RWPE2 (cell line): Measurements from ENCODE around the gene MYBL2.

ENCODE experiments used
- ATAC-seq: fragments of 200-7000 bp; cut with Tn5 transposase; 3 replicates; pipeline ENCODE4 v1.9.1; 2021; ENCODE audit warnings: low read depth
- DNase-seq: peaks from one replicate; pipeline ENCODE4 v3.0.0-alpha.2; 2020; ENCODE audit warnings: low spot score
- H3K27ac ChIP-seq: fragments of 450-650 bp; 2 replicates; pipeline ENCODE4 v1.5.1; 2017; ENCODE audit warnings: mild to moderate bottlenecking; ENCODE audit not compliant: poor library complexity, severe bottlenecking
- H3K27me3 ChIP-seq: fragments of 250-450 bp; sonication (Bioruptor Pico); 2 replicates; pipeline ENCODE4 v1.5.1; 2021; ENCODE audit warnings: mild to moderate bottlenecking, moderate library complexity; ENCODE audit not compliant: insufficient read depth, poor library complexity, severe bottlenecking
- H3K36me3 ChIP-seq: fragments of 250-450 bp; sonication (Bioruptor Pico); 2 replicates; pipeline ENCODE4 v1.5.1; 2020; ENCODE audit warnings: low read depth, mild to moderate bottlenecking, moderate library complexity
- H3K4me1 ChIP-seq: fragments of 250-450 bp; sonication (Bioruptor Pico); 2 replicates; pipeline ENCODE4 v1.5.1; 2021; ENCODE audit warnings: mild to moderate bottlenecking, moderate library complexity; ENCODE audit not compliant: insufficient read depth, poor library complexity, severe bottlenecking
- H3K4me3 ChIP-seq: fragments of 250-450 bp; sonication (Bioruptor Pico); 2 replicates; pipeline ENCODE4 v1.5.1; 2021; ENCODE audit warnings: mild to moderate bottlenecking, moderate library complexity; ENCODE audit not compliant: severe bottlenecking
- H3K9me3 ChIP-seq: fragments of 250-450 bp; sonication (Bioruptor Pico); 2 replicates; pipeline ENCODE4 v1.5.1; 2021; ENCODE audit warnings: mild to moderate bottlenecking, moderate library complexity; ENCODE audit not compliant: severe bottlenecking
- CTCF ChIP-seq: fragments of 450-650 bp; IDR thresholded peaks from one replicate; pipeline ENCODE4 v1.5.1; 2017; ENCODE audit warnings: mild to moderate bottlenecking, moderate library complexity; ENCODE audit not compliant: poor library complexity, severe bottlenecking

The MYBL2 gene

DNA sequence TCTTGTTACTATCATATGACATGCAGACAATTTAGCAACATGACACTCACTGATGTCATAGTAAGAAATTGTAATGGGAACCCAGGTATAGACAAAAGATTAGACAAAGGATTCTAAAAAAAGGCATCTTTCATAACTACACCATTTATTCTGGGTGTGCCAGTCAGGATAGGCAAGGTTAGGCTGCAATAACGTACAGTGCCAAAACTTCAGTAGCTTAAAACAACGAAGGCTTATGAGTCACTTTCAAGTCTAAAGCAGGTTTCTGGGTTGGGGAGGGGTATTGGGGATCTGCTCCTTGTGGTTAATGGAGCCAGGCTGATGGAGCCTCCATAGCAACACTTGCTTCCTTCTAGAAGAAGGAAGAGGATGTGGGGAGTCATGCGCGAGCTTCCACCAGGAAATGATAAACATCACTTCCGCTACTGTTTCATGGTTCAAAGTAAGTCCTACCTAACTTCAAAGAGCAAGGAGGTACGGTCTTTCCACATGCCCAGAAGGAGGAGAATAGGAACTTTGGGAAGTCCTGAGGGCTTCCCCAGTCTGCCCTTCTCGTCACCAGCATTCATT lies 61.9 kb downstream of the MYBL2 start:
- no peak for TF ChIP-seq CTCF
- Histone ChIP-seq H3K9me3 (no peaks in the 10 kb centered on the region), H3K36me3 (no peaks in the 10 kb centered on the region), H3K27ac (no peak overlapping the region), H3K27me3 (no peaks in the 10 kb centered on the region), H3K4me1 (no peaks in the 10 kb centered on the region), H3K4me3 (no peak overlapping the region)
- ATAC-seq (no peak), DNase-seq (no peak)

- Histone ChIP-seq H3K27me3 (no peaks in the 10 kb centered on the region), H3K27ac (no peak overlapping the region), H3K36me3 (no peaks in the 10 kb centered on the region), H3K9me3 (no peaks in the 10 kb centered on the region), H3K4me3 (no peak overlapping the region), H3K4me1 (no peaks in the 10 kb centered on the region)
- no peak for TF ChIP-seq CTCF
- ATAC-seq (peak; percentile 19; the same call in 1 of the 3 replicates), DNase-seq (no peak)
Measured at GRCh38 chr20:43731469-43731868, 64.6 kb downstream of the MYBL2 start.

- H3K27ac ChIP-seq, result no peak overlapping the region
- ATAC-seq (no peak; the same call in 2 of the 3 replicates), DNase-seq (no peak)
- no peaks in the 10 kb centered on the region for H3K4me1 ChIP-seq
- no peaks in the 10 kb centered on the region for H3K9me3 ChIP-seq
- TF ChIP-seq CTCF, result no peak
- no peaks in the 10 kb centered on the region for H3K36me3 ChIP-seq
- H3K27me3 ChIP-seq, result no peaks in the 10 kb centered on the region
- H3K4me3 ChIP-seq, result no peak overlapping the region
Measured at GRCh38 chr20:43731927-43732326, 65.0 kb downstream of the MYBL2 start.

DNA sequence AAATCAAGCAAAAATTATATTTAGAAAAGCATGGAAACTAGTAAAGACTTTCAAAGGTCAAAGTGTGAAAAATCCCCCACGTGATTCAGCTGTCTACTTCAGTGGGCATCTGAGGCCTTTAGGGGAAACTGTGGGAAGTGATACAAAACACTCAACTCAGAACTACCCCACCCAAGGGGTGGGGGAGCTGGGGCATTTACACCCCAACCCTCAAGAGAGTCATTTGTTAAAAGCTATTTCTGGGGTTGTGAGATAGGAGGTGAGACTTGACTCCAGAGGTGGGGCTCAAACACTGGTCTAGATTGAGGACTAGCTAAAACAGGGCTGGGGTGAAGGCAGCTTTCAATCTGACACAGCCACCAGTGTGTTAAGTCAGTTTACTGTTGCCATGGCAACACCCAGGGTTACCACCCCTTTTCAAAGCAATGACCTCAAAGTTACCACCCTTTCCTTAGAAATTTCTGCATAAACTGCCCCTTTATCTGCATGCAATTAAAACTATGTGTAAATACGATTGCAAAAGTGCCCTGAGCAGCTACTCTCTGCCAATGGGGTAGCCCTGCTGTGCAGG lies 69.8 kb downstream of the MYBL2 start:
- Histone ChIP-seq H3K9me3 (no peaks in the 10 kb centered on the region), H3K4me1 (no peaks in the 10 kb centered on the region), H3K27ac (no peak overlapping the region), H3K4me3 (no peak overlapping the region), H3K27me3 (no peaks in the 10 kb centered on the region), H3K36me3 (no peaks in the 10 kb centered on the region)
- DNase-seq, result no peak
- no peak for TF ChIP-seq CTCF
- 0 out of 3 replicates have a peak, but pooled peaks have one; percentile 15 for ATAC-seq

DNA sequence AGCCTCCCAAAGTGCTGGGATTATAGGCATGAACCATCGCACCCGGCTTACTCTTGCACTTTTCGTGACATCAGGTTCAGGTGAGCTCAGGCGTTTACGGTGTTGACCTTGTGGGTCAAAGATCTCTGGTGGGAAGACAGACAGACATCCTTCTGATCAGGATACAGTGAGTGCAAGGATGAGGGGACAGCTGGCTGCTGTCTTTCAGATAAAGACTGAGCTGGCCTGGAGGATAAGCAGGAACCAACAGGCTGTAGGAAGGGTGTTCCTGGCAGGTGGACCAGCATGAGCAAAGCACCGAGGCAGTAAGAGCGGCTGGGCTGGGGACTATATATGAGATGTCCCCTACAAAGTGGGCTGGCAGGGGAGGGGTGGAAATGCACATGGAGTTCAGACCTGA lies 71.0 kb downstream of the MYBL2 start:
- Histone ChIP-seq H3K9me3 (no peaks in the 10 kb centered on the region), H3K4me1 (no peaks in the 10 kb centered on the region), H3K27me3 (no peaks in the 10 kb centered on the region), H3K27ac (no peak overlapping the region), H3K4me3 (no peak overlapping the region), H3K36me3 (no peaks in the 10 kb centered on the region)
- TF ChIP-seq CTCF, result no peak
- DNase-seq (no peak), ATAC-seq (no peak)
